HepG2 (cell line): ENCODE data around the gene CHST14. TPM values are rescaled to one million over a fixed set of nuclear protein-coding genes. Genes with fewer than 3 reads are reported as not detected.

Experiments
- ATF6 ChIP-seq: sonication (generic); formaldehyde crosslinking; conservative IDR thresholded peaks from 2 replicates; pipeline ENCODE4 v1.4.0; 2020; ENCODE audit warnings: missing genetic modification reagents
- CC2D1A ChIP-seq: sonication (generic); formaldehyde crosslinking; IDR thresholded peaks from 2 replicates; pipeline ENCODE4 v1.8.1; 2023; ENCODE audit warnings: mild to moderate bottlenecking, missing genetic modification reagents
- E2F5 ChIP-seq: sonication (generic); formaldehyde crosslinking; conservative IDR thresholded peaks from 2 replicates; pipeline ENCODE4 v1.4.0; 2020; ENCODE audit warnings: missing genetic modification reagents
- FOXC1 ChIP-seq: sonication (generic); formaldehyde crosslinking; IDR thresholded peaks from 2 replicates; pipeline ENCODE4 v1.8.0; 2022; ENCODE audit warnings: mild to moderate bottlenecking, missing genetic modification reagents, borderline replicate concordance
- KDM5A ChIP-seq: fragments of 200-600 bp; sonication (generic); IDR thresholded peaks from 2 replicates; pipeline ENCODE4 v1.7.0; 2018; ENCODE audit warnings: antibody characterized with exemption, mild to moderate bottlenecking, low read length, borderline replicate concordance
- MIXL1 ChIP-seq: IDR thresholded peaks from 2 replicates; pipeline ENCODE4 v1.6.1; 2016
- TRIM22 ChIP-seq: fragments of 450-650 bp; IDR thresholded peaks from 2 replicates; pipeline ENCODE4 v1.6.1; 2017
- XBP1 ChIP-seq: sonication (generic); formaldehyde crosslinking; IDR thresholded peaks from 2 replicates; pipeline ENCODE4 v1.5.0; 2020; ENCODE audit warnings: missing genetic modification reagents
- XRCC5 ChIP-seq: fragments of 200-400 bp; formaldehyde crosslinking; optimal IDR thresholded peaks from 2 replicates; pipeline ENCODE3; 2017; ENCODE audit warnings: mild to moderate bottlenecking, low read length
- ZBTB10 ChIP-seq: sonication (generic); formaldehyde crosslinking; IDR thresholded peaks from 2 replicates; pipeline ENCODE4 v1.4.0; 2020; ENCODE audit warnings: missing genetic modification reagents, borderline replicate concordance
- ZBTB46 ChIP-seq: sonication (generic); formaldehyde crosslinking; IDR thresholded peaks from 2 replicates; pipeline ENCODE4 v1.4.0; 2020; ENCODE audit warnings: mild to moderate bottlenecking, missing genetic modification reagents, borderline replicate concordance
- ZKSCAN1 ChIP-seq: fragments of 150-350 bp; IDR thresholded peaks from 2 replicates; pipeline ENCODE4 v1.6.1; 2014; ENCODE audit warnings: low read length
- ZNF225 ChIP-seq: sonication (generic); formaldehyde crosslinking; IDR thresholded peaks from 2 replicates; pipeline ENCODE4 v1.4.0; 2020; ENCODE audit warnings: mild to moderate bottlenecking, missing genetic modification reagents
- ZNF574 ChIP-seq: sonication (generic); formaldehyde crosslinking; IDR thresholded peaks from 2 replicates; pipeline ENCODE4 v1.4.0; 2020; ENCODE audit warnings: missing genetic modification reagents
- ZNF598 ChIP-seq: sonication (generic); formaldehyde crosslinking; IDR thresholded peaks from 2 replicates; pipeline ENCODE4 v1.5.1; 2020; ENCODE audit warnings: mild to moderate bottlenecking, missing genetic modification reagents, borderline replicate concordance
- polyA plus RNA-seq, 8 experiments: library from polyadenylated mRNA; depleted of rRNA in 3 of 8; stranded (reverse) in 7 of 8; unstranded in 1 of 8; fragments of >200 nt; fragmentation: Illumina TruSeq in 4 of 8; extraction: Trizol in 4 of 8; gene quantifications; 2 replicates each; pipeline versions ENCODE4 v1.2.1 to v1.2.3, GENCODE V29; 2011 to 2016; ENCODE audit warnings: low read depth in 4 of 8, missing spikeins in 1 of 8, mixed read lengths in 1 of 8; ENCODE audit not compliant: insufficient read depth in 1 of 8
- total RNA-seq, 5 experiments: library from RNA; depleted of rRNA; stranded (reverse); fragments of >200 nt; fragmentation: Illumina TruSeq; extraction: Trizol; gene quantifications; 2 replicates each; pipeline ENCODE4 v1.2.3, GENCODE V29; 2016; ENCODE audit warnings: low read depth in 1 of 5

CHST14 gene
- total and polyA plus RNA-seq, 2 of the 13 experiments (the other 11 are each of a cell fraction or from before 2014, with no cell fraction given), result 8.9 to 12.4 TPM

GRCh38 chr15:40421246-40422157 is 49.3 kb upstream of the CHST14 start (continued):
- TF ChIP-seq ZNF574 (CRISPR knock-in tag) (no peak; the same call in 1 of the 2 replicates), XRCC5 (peak; percentile 43), ZNF598 (CRISPR knock-in tag) (0 out of 2 replicates have a peak, but pooled peaks have one; percentile 52), CC2D1A (CRISPR knock-in tag) (no peak), XBP1 (CRISPR knock-in tag) (no peak), ZBTB10 (no peak), ATF6 (CRISPR knock-in tag) (no peak), ZKSCAN1 (no peak), KDM5A (no peak), FOXC1 (0 out of 2 replicates have a peak, but pooled peaks have one; percentile 53), MIXL1 (CRISPR knock-in tag) (no peak), ZBTB46 (CRISPR knock-in tag) (no peak), E2F5 (CRISPR knock-in tag) (no peak), ZNF225 (CRISPR knock-in tag) (peak; percentile 30; the same call in 1 of the 2 replicates), TRIM22 (no peak)
